Measurements from ENCODE around the gene TYMP. TPM values are rescaled to one million over a fixed set of nuclear protein-coding genes. Genes with fewer than 3 reads are reported as not detected.
A peak's percentile ranks its signal among the peaks of the same experiment; 100 is the strongest.

Gene TYMP
- polyA plus RNA-seq, 1 of the 3 experiments (the other 2 are of a cell fraction), result 1.7 TPM

DNA sequence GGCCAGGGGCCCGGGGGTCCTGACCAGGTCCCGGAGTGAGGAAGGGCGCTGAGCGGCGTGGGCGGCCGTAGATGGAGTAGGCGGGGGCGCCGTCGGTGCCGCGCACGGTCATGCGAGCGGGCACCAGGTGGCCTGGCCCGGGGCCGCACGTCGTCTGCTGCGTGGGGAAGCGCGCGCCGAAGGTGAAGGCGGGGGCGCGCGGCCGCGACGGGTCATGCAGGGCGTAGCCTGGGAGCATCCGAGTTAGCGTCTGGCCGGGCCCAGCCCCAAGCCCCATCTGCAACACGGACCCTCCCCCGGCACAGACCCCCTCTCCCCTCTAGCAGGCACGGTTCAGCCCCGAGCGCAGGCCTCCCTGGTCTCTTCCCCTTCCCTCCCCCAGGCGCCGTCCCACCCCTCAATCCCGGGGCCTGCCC is 1.7 kb upstream of the TYMP start:
- peak; percentile 80 for DNase-seq
- Histone ChIP-seq H3K9me3 (no peaks in the 10 kb centered on the region), H3K27ac (ENCODE audit: low read depth in 2 of 2, low read length in 1 of 2) (peak overlapping the region in 1 of 2 experiments; percentile 56; a peak in 1 of 4 replicates), H3K79me2 (ENCODE audit: insufficient read depth) (no peaks in the 10 kb centered on the region), H3K4me1 (ENCODE audit: control insufficient read depth in 1 of 2, insufficient read depth in 2 of 2, low read depth in 1 of 2, low read length in 1 of 2) (peaks cover 0 to 19% of the 10 kb centered on the region in 2 experiments; a peak in 1 of 4 replicates), H3F3A (replicated peaks; ENCODE audit: insufficient read depth) (peaks cover 13% of the 10 kb centered on the region), H3K9ac (peak overlapping the region; percentile 62), H4K20me1 (ENCODE audit: insufficient read depth) (no peaks in the 10 kb centered on the region), H3K36me3 (replicated peaks in 1 of 2; ENCODE audit: control insufficient read depth in 1 of 2, insufficient read depth in 2 of 2, low read length in 1 of 2) (no peaks in the 10 kb centered on the region), H2AFZ (ENCODE audit: low read depth) (peak overlapping the region; percentile 29; the same call in 1 of the 2 replicates), H3K4me2 (peak overlapping the region; percentile 92), H3K27me3 (ENCODE audit: insufficient read depth) (no peaks in the 10 kb centered on the region), H3K9me2 (no peaks in the 10 kb centered on the region), H3K4me3 (ENCODE audit: low read depth in 2 of 2, low read length in 1 of 2) (peak overlapping the region; percentile 54 to 59)
- ChIA-PET POLR2A (interaction anchor here (1.0 to 1.2 kb wide), 3 partner anchors 24 to 51 kb away, joined by 3 to 8 read pairs (median 3); partner anchors contain the start of gene SYCE3), CTCF (interaction anchor here (0.9 to 1.5 kb wide), 5 partner anchors 9 to 189 kb away, joined by 3 to 12 read pairs (median 3); partner anchors contain the start of gene SYCE3)
- TF ChIP-seq ELF1 (IDR thresholded peaks at IDR 0.05), result no peak
- peak; percentile 15; the same call in 1 of the 2 replicates for TF ChIP-seq POLR2AphosphoS5 (IDR thresholded peaks at IDR 0.05; ENCODE audit: low read depth, low read length)
- WGBS (ENCODE audit: low lambda C conversion rate), result 9% methylated on average over 7 of the region's 44 CpGs

DNA sequence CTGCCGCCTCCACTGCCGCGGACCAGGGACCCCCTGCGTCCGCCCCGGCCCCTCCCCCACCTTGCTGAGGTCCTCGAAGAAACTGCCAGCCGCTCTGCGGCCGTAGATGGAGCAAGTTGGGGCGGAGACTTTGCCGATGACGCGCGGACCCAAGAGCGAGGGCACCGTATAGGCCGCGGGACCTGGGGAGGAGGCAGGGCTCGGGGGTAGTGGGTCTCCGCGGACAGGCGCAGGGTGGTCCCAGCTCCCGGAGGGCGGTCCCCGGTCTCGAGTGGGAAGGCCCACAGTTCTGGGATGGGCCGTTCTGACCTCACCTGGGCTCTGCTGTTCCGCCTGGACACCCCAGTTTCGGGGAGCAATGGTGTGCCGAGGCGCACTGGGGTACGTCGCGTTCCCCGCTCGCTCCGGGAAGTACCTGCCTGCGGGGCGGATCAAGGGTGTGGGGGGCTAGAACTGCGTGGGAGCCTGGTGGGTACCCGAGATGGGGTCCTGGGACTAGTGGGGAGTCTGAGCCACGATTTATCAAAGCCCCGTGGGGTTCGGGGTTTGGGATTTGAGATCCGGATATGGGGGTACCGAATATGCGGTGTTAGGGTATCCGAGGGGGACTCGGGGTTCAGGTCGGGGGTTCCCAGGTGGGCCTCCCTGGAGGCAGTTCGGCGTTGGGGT is 1.2 kb upstream of the TYMP start:
- Histone ChIP-seq H3K36me3 (replicated peaks in 1 of 2; ENCODE audit: control insufficient read depth in 1 of 2, insufficient read depth in 2 of 2, low read length in 1 of 2) (no peaks in the 10 kb centered on the region), H3K27me3 (ENCODE audit: insufficient read depth) (no peaks in the 10 kb centered on the region), H3K27ac (ENCODE audit: low read depth in 2 of 2, low read length in 1 of 2) (no peak overlapping the region; a peak in 1 of 4 replicates), H3K4me1 (ENCODE audit: control insufficient read depth in 1 of 2, insufficient read depth in 2 of 2, low read depth in 1 of 2, low read length in 1 of 2) (peaks cover 0 to 21% of the 10 kb centered on the region in 2 experiments; a peak in 1 of 4 replicates), H3K9me2 (no peaks in the 10 kb centered on the region), H3K4me2 (peak overlapping the region; percentile 92), H3K4me3 (ENCODE audit: low read depth in 2 of 2, low read length in 1 of 2) (peak overlapping the region; percentile 54 to 59; a peak in 3 of 4 replicates), H2AFZ (ENCODE audit: low read depth) (no peak overlapping the region), H3K79me2 (ENCODE audit: insufficient read depth) (no peaks in the 10 kb centered on the region), H4K20me1 (ENCODE audit: insufficient read depth) (no peaks in the 10 kb centered on the region), H3K9ac (0 out of 2 replicates have a peak overlapping the region, but pooled peaks have one; percentile 62), H3F3A (replicated peaks; ENCODE audit: insufficient read depth) (peaks cover 19% of the 10 kb centered on the region), H3K9me3 (no peaks in the 10 kb centered on the region)
- no peak for TF ChIP-seq NRF1 (IDR thresholded peaks at IDR 0.05; ENCODE audit: low read depth, low read length)
- TF ChIP-seq, protein P1, sequence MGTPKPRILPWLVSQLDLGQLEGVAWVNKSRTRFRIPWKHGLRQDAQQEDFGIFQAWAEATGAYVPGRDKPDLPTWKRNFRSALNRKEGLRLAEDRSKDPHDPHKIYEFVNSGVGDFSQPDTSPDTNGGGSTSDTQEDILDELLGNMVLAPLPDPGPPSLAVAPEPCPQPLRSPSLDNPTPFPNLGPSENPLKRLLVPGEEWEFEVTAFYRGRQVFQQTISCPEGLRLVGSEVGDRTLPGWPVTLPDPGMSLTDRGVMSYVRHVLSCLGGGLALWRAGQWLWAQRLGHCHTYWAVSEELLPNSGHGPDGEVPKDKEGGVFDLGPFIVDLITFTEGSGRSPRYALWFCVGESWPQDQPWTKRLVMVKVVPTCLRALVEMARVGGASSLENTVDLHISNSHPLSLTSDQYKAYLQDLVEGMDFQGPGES (IDR thresholded peaks at IDR 0.05; ENCODE audit: low read depth, low read length), result no peak
- TF ChIP-seq, protein P2, sequence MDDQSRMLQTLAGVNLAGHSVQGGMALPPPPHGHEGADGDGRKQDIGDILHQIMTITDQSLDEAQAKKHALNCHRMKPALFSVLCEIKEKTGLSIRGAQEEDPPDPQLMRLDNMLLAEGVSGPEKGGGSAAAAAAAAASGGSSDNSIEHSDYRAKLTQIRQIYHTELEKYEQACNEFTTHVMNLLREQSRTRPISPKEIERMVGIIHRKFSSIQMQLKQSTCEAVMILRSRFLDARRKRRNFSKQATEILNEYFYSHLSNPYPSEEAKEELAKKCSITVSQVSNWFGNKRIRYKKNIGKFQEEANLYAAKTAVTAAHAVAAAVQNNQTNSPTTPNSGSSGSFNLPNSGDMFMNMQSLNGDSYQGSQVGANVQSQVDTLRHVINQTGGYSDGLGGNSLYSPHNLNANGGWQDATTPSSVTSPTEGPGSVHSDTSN (IDR thresholded peaks at IDR 0.05), result peak; percentile 3; the same call in 1 of the 2 replicates
- TF ChIP-seq, protein P3, sequence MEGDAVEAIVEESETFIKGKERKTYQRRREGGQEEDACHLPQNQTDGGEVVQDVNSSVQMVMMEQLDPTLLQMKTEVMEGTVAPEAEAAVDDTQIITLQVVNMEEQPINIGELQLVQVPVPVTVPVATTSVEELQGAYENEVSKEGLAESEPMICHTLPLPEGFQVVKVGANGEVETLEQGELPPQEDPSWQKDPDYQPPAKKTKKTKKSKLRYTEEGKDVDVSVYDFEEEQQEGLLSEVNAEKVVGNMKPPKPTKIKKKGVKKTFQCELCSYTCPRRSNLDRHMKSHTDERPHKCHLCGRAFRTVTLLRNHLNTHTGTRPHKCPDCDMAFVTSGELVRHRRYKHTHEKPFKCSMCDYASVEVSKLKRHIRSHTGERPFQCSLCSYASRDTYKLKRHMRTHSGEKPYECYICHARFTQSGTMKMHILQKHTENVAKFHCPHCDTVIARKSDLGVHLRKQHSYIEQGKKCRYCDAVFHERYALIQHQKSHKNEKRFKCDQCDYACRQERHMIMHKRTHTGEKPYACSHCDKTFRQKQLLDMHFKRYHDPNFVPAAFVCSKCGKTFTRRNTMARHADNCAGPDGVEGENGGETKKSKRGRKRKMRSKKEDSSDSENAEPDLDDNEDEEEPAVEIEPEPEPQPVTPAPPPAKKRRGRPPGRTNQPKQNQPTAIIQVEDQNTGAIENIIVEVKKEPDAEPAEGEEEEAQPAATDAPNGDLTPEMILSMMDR (IDR thresholded peaks at IDR 0.05), result no peak
- ChIA-PET CTCF (interaction anchor here (0.9 to 1.5 kb wide), 5 partner anchors 10 to 189 kb away, joined by 3 to 12 read pairs (median 3); partner anchors contain the start of gene SYCE3), POLR2A (no interaction called here)
- DNase-seq, result no peak
- WGBS (ENCODE audit: low lambda C conversion rate), result 23% methylated on average over 26 of the region's 53 CpGs

All from SK-N-SH (cell line).